Lower leg skin (tissue), 3 donors: ENCODE data around the gene ANKRD34A.

Experiments used
- POLR2A ChIP-seq, 2 donors: fragments of 450-650 bp; IDR thresholded peaks; one replicate each; pipeline ENCODE4 v1.6.1; 2016 to 2017; ENCODE audit warnings: antibody characterized with exemption in 2 of 2, mild to moderate bottlenecking in 1 of 2, moderate library complexity in 1 of 2
- TF ChIP-seq, protein P1 (sequence below), 3 donors: fragments of 450-650 bp; IDR thresholded peaks; one replicate each; pipeline ENCODE4 v1.5.1; 2016; ENCODE audit warnings: antibody characterized with exemption in 3 of 3, mild to moderate bottlenecking in 3 of 3, moderate library complexity in 2 of 3

DNA sequence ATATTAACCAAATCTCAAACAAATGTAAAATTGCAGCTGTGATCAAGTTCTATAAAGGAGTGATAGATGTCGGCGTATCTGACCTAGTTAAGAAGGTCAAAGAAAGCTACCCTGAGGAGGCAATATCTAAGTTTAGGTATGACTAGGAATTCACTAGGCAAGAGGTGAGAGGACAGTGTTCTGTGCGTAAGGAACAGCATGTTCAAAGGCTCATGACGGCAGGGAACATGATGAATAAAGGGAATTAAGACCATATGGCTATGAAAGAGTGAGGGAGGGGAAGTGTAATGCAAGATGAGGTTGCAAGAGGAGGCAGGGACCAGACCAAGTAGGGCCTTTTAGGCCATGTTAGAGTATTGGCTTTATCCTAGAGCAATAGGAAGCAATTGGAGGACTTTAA, 15.2 kb downstream of the ANKRD34A start:
- TF ChIP-seq, protein P1, sequence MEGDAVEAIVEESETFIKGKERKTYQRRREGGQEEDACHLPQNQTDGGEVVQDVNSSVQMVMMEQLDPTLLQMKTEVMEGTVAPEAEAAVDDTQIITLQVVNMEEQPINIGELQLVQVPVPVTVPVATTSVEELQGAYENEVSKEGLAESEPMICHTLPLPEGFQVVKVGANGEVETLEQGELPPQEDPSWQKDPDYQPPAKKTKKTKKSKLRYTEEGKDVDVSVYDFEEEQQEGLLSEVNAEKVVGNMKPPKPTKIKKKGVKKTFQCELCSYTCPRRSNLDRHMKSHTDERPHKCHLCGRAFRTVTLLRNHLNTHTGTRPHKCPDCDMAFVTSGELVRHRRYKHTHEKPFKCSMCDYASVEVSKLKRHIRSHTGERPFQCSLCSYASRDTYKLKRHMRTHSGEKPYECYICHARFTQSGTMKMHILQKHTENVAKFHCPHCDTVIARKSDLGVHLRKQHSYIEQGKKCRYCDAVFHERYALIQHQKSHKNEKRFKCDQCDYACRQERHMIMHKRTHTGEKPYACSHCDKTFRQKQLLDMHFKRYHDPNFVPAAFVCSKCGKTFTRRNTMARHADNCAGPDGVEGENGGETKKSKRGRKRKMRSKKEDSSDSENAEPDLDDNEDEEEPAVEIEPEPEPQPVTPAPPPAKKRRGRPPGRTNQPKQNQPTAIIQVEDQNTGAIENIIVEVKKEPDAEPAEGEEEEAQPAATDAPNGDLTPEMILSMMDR (IDR thresholded peaks at IDR 0.05) = no peak
- no peak for TF ChIP-seq POLR2A (IDR thresholded peaks at IDR 0.05)
